ENCODE measurements around the gene AATF.

Gene AATF

GRCh38 chr17:37084372-37084771 is 135.6 kb downstream of the AATF start:
- DNase-seq = no peak

GRCh38 chr17:37086334-37086733 is 137.6 kb downstream of the AATF start:
- no peak for DNase-seq

- DNase-seq = no peak
These were observed 138.2 kb downstream of the AATF start for GRCh38 chr17:37086948-37087347.

- no peak for DNase-seq
These were observed 138.9 kb downstream of the AATF start for GRCh38 chr17:37087683-37088082.

- DNase-seq = peak; percentile 49
These were observed 139.7 kb downstream of the AATF start for GRCh38 chr17:37088459-37088858.

GRCh38 chr17:37088913-37089312 is 140.2 kb downstream of the AATF start:
- no peak for DNase-seq

GRCh38 chr17:37089956-37090355 is 141.2 kb downstream of the AATF start:
- peak; percentile 74 for DNase-seq

GRCh38 chr17:37090941-37091340 is 142.2 kb downstream of the AATF start:
- DNase-seq = no peak

GRCh38 chr17:37092071-37092470 is 143.3 kb downstream of the AATF start:
- DNase-seq = peak; percentile 25

GRCh38 chr17:37092701-37093100 is 143.9 kb downstream of the AATF start:
- no peak for DNase-seq

- no peak for DNase-seq
These were observed 145.6 kb downstream of the AATF start for GRCh38 chr17:37094391-37094790.

- no peak for DNase-seq
These were observed 147.3 kb downstream of the AATF start for GRCh38 chr17:37096071-37096470.

GRCh38 chr17:37097154-37097553 is 148.4 kb downstream of the AATF start:
- no peak for DNase-seq

- no peak for DNase-seq
These were observed 149.4 kb downstream of the AATF start for GRCh38 chr17:37098152-37098551.

- DNase-seq = no peak
These were observed 150.3 kb downstream of the AATF start for GRCh38 chr17:37098910-37099664.

GRCh38 chr17:37100231-37100630 is 151.5 kb downstream of the AATF start:
- no peak for DNase-seq

GRCh38 chr17:37101306-37101705 is 152.6 kb downstream of the AATF start:
- no peak for DNase-seq

- DNase-seq = no peak
These were observed 154.5 kb downstream of the AATF start for GRCh38 chr17:37103231-37103630.

GRCh38 chr17:37106049-37106448 is 157.3 kb downstream of the AATF start:
- DNase-seq = no peak
